NCI-H1417 treated with DMSO at 0.1 percent for 48 hours (cell line): ENCODE data around the gene C3orf62.
"Not testable (repeated sequence)": the region's sequence is repeated elsewhere in the genome, so short reads cannot be mapped to it uniquely, and the experiment has no call there.

Experiments used
- DNase-seq: peaks from one replicate; lab custom pipeline; 2025; lab: John Stamatoyannopoulos, UW

Gene C3orf62

GRCh38 chr3:49269443-49270155, 7.4 kb downstream of the C3orf62 start:
- no peak for DNase-seq

- DNase-seq, result no peak
Measured at GRCh38 chr3:49266410-49267095, 10.5 kb downstream of the C3orf62 start.

DNA sequence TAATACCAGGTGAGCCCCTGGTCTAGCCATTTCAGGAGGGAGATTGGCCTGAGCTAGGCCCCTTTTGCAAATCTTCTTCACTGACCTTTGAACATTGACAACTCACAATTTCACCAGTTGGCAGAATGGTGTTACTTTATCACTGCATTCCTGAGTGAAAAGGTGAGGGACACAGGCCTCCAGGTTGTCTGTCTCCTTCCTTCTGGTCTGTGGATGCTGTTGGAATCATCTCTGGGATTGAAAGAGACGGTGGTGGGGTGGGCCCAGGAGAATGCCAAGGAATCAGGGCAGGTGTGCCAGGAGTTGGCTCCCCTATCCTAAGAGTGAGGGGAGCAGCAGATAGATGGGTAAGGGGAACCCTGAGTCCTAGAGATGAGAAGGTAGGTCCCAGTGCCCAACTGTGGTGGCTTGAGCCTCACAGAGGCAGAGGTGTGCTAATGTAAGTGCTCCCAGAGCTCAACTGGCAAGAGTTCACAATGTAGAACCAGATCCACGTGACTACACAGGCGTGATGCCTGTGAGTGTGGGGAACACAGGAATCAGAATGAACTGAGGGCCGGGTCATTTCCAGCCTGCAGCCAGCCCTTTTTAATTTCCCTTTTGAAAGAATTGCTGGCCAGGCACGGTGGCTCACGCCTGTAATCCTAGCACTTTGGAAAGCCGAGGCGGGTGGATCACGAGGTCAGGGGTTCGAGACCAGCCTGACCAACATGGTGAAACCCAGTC, 11.2 kb downstream of the C3orf62 start:
- DNase-seq, result no peak

DNA sequence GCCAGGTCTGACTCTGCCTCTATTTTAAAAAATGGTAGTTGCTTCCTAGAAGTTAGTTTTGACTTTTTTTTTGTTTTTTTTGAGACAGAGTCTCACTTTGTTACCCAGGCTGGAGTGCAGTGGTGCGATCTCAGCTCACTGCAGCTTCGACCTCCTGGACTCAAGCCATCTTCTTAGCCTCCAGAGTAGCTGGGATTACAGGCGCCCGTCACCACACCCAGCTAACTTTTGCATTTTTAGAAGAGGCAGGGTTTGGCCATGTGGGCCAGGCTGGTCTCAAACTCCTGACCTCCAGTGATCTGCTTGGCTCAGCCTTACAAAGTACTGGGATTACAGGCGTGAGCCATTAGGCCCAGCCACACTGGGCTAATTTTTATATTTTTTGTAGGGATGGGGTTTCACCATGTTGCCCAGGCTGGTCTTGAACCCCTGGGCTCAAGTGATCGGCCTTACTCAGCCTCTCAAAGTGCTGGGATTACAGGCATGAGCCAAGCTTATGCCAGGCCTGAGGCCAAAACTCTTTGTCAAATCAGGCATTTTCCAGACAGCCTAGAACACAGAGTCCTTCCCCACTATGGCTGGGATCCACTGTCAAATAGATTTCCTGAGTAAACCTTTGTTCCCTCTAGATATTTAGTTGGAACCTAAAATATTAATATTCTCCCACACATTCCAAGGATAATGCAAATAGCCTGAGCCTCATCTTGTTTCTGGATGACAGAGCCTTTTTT, 13.7 kb downstream of the C3orf62 start:
- DNase-seq, result no peak

DNA sequence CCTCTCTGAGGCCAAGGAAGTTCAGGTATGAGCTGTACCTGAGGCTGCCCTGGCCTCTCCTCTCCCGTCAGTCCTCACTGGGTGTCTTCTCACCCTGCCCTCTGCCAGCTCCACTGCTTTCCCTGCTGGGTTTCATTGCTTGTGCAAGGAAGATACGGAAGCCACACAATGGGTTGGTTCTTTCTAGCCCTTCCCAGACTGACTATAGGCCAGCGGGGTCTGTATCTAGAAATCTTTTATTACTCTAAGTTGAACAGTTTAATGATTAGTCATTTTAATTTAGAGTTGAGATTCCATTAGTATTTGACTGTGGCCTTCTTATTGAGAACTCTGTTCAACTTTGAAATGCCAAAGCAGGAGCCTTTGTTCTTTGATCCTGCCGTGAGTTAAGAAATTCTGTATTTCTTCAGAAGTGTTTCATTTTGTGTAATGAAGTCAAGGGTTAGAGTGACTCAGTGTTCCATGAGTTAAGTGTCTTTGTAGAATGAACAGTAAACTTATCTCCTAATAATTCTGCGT, 16.2 kb downstream of the C3orf62 start:
- no peak for DNase-seq

GRCh38 chr3:49257187-49257586, 19.8 kb downstream of the C3orf62 start:
- DNase-seq, result no peak

GRCh38 chr3:49255718-49256511, 21.1 kb downstream of the C3orf62 start:
- DNase-seq, result no peak

DNA sequence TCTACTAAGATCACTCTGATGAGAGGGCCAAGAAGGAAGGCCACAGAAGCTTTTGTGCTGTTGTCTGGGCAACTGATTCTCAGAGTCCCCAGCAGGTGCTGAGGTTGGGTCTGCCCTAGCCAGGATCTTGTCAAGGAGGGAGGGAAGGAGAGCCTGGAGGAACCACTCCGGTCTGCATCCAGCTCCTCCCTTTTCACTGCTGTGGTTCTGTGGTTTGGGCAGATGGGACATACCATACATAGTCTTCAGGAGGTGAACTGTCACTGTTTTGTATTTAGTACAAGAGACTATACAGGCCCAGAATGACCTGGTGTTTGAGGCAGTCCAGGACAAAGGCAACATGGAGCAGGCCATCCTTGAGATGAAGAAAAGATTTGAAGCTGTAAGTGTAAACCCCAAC, 21.9 kb downstream of the C3orf62 start:
- DNase-seq, result no peak

GRCh38 chr3:49253512-49253911, 23.5 kb downstream of the C3orf62 start:
- no peak for DNase-seq

DNA sequence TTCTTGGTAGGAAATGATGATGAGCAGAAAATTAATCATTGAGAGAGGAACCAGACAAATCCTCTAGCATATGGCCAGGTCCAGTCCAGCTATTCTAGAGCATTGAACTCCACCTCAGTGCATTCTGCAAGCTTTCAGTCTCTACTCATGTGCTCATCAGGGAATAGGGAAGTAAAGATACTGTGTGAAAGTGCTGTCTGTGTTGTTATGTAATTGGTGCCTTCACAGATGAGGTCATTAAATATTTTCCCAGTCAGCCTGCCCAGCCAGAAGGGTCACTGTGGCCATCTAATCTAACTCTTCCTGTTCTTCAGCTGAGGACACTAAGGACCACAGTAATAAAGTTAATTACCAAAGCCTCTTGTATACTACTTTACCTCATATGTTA, 28.2 kb downstream of the C3orf62 start:
- no peak for DNase-seq

- no peak for DNase-seq
Measured at GRCh38 chr3:49244581-49245205, 32.3 kb downstream of the C3orf62 start.

GRCh38 chr3:49240091-49240490, 36.9 kb downstream of the C3orf62 start:
- not testable (repeated sequence) for DNase-seq

DNA sequence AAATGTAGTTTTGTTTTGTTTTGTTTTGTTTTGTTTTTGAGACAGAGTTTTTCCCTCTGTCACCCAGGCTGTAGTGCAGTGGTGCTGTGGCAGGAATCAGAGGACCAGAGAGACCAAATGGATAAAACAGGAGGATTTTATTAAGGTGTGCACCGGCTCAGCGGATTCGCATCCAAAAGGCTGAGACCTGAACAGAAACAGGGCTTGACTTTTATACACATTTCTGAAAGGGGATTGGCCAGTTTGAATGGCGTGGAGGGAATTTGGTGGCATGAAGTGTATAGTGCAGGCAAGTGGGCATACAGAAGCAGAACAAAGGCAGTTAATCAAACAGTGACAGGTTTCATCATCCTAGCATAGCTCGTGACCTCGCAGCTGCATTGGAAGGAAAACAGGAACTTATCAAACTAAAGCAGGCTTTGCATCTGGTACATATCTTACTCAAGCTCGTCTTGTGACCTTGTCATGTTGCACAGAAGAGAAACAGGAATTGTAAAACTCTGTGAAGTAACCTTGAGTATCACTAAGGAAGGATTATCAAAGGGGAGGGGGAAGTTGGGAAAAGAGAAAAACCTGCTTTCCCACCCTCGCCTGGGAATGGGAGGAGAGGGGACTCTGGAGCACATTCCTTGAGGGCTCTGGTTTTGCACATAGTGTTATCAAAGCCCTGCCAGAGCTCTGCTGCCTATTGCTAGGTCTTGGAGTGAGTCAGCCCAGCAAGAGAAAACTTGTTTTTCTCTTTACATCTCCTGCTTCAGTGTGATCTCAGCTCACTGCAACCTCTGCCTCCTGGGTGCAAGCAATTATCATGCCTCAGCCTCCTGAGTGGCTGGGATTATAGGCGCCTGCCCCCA, 38.5 kb downstream of the C3orf62 start:
- DNase-seq, result no peak

DNA sequence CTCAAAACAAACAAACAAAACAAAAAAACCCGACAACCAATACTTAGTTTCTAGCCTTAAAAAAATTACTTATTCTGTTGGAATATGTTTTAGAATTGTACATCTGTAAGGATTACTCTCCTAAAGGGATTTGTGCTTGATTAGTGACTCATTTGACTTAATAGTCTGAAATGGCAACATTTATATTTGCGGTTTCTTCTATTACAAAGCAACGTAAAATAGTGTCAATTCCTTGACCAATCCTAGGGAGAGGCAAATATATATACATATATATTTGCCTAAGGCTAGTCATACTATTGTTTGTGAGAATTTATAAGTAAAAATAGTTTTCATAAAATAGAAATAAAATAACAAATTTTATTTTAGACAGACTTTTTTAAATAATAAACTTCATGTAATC, 39.7 kb downstream of the C3orf62 start:
- no peak for DNase-seq

- no peak for DNase-seq
Measured at GRCh38 chr3:49236226-49236625, 40.8 kb downstream of the C3orf62 start.

- not testable (repeated sequence) for DNase-seq
Measured at GRCh38 chr3:49228817-49229216, 48.2 kb downstream of the C3orf62 start.

DNA sequence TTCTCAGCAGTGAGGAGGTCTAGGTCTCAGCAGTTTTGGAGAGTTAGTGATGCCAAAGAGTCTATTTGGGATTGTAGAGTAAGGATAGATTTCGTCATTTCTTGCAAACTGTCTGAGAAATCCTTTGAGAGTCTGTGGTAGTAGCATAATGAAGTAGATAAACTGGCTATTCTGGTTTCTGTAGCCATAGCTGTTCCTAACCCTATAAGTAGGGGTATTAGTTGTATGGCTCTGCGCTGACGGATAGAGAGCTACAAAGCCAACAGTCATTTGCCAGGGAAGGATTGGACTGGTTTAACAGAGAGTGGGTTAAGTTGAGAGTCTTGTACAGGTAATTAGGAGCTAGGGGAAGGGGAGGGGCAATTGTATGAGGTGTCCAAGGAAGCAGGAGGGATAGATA, 55.0 kb downstream of the C3orf62 start:
- DNase-seq, result no peak

DNA sequence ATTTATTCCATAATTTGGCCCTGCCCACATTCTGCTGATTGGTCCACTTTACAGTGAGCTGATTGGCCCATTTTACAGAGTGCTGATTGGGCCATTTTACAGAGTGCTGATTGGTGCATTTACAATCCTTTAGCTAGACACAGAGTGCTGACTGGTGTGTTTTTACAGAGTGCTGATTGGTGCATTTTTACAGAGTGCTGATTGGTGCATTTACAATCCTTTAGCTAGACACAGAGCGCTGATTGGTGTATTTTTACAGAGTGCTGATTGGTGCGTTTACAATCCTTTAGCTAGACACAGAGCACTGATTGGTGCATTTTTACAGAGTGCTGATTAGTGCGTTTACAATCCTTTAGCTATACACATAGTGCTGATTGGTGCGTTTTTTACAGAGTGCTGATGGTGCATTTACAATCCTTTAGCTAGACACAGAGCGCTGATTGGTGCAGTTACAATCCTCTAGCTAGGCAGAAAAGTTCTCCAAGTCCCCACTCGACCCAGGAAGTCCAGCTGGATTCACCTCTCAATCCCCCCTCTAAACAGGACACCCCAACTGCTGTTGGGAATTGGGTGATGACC, 56.0 kb downstream of the C3orf62 start:
- not testable (repeated sequence) for DNase-seq

GRCh38 chr3:49219132-49219531, 57.9 kb downstream of the C3orf62 start:
- no peak for DNase-seq
